ENCODE measurements around the gene TREH. TPM values are rescaled to one million over a fixed set of nuclear protein-coding genes. Genes with fewer than 3 reads are reported as not detected.
"Not testable (repeated sequence)": the region's sequence is repeated elsewhere in the genome, so short reads cannot be mapped to it uniquely, and the experiment has no call there.

The TREH gene
- not detected in 2 replicates for total RNA-seq (2014; rRNA removed; shearing (Covaris generic))
- not detected in 2 replicates for polyA plus RNA-seq (2015; cell fraction: cytosol; rRNA removed)
- polyA plus RNA-seq (2015; cell fraction: nucleus; rRNA removed): not detected in 2 replicates

GRCh38 chr11:118679483-118679882 lies at the start of gene TREH:
TSS of gene TREH (minus strand) at chr11:118679650. CDS start at chr11:118679627, 23 bp downstream.
- no peak for DNase-seq (ENCODE audit: low read depth)

- DNase-seq (ENCODE audit: low read depth): not testable (repeated sequence)
Observed at GRCh38 chr11:118728112-118728511, 48.7 kb upstream of the TREH start.

- DNase-seq (ENCODE audit: low read depth): not testable (repeated sequence)
Observed at GRCh38 chr11:118727721-118728066, 48.2 kb upstream of the TREH start.

GRCh38 chr11:118727001-118727720 lies 47.7 kb upstream of the TREH start:
- not testable (repeated sequence) for DNase-seq (ENCODE audit: low read depth)

GRCh38 chr11:118721478-118722015 lies 42.1 kb upstream of the TREH start:
- not testable (repeated sequence) for DNase-seq (ENCODE audit: low read depth)

GRCh38 chr11:118720740-118721139 lies 41.3 kb upstream of the TREH start:
- DNase-seq (ENCODE audit: low read depth): not testable (repeated sequence)

- not testable (repeated sequence) for DNase-seq (ENCODE audit: low read depth)
Observed at GRCh38 chr11:118720078-118720477, 40.6 kb upstream of the TREH start.

- DNase-seq (ENCODE audit: low read depth): not testable (repeated sequence)
Observed at GRCh38 chr11:118718562-118718961, 39.1 kb upstream of the TREH start.

- DNase-seq (ENCODE audit: low read depth): not testable (repeated sequence)
Observed at GRCh38 chr11:118717733-118718132, 38.3 kb upstream of the TREH start.

- not testable (repeated sequence) for DNase-seq (ENCODE audit: low read depth)
Observed at GRCh38 chr11:118717221-118717620, 37.8 kb upstream of the TREH start.

- DNase-seq (ENCODE audit: low read depth): no peak
Observed at GRCh38 chr11:118715837-118716260, 36.4 kb upstream of the TREH start.

GRCh38 chr11:118715245-118715831 lies 35.9 kb upstream of the TREH start:
- DNase-seq (ENCODE audit: low read depth): no peak

GRCh38 chr11:118714816-118715215 lies 35.4 kb upstream of the TREH start:
- DNase-seq (ENCODE audit: low read depth): no peak

GRCh38 chr11:118714416-118714815 lies 35.0 kb upstream of the TREH start:
- not testable (repeated sequence) for DNase-seq (ENCODE audit: low read depth)

- no peak for DNase-seq (ENCODE audit: low read depth)
Observed at GRCh38 chr11:118708296-118708695, 28.8 kb upstream of the TREH start.

- no peak for DNase-seq (ENCODE audit: low read depth)
Observed at GRCh38 chr11:118706546-118706825, 27.0 kb upstream of the TREH start.

- no peak for DNase-seq (ENCODE audit: low read depth)
Observed at GRCh38 chr11:118705791-118706545, 26.5 kb upstream of the TREH start.

GRCh38 chr11:118705111-118705741 lies 25.8 kb upstream of the TREH start:
- peak; percentile 63 for DNase-seq (ENCODE audit: low read depth)

GRCh38 chr11:118703563-118704106 lies 24.2 kb upstream of the TREH start:
- no peak for DNase-seq (ENCODE audit: low read depth)

GRCh38 chr11:118699506-118700220 lies 20.2 kb upstream of the TREH start:
- no peak for DNase-seq (ENCODE audit: low read depth)
